SKM-1 (cell line): ENCODE measurements around the gene SLC9A8.

Experiments
- DNase-seq: peaks from one replicate; lab custom pipeline; 2025; ENCODE audit not compliant: unreplicated experiment; lab: John Stamatoyannopoulos, UW

The SLC9A8 gene

DNA sequence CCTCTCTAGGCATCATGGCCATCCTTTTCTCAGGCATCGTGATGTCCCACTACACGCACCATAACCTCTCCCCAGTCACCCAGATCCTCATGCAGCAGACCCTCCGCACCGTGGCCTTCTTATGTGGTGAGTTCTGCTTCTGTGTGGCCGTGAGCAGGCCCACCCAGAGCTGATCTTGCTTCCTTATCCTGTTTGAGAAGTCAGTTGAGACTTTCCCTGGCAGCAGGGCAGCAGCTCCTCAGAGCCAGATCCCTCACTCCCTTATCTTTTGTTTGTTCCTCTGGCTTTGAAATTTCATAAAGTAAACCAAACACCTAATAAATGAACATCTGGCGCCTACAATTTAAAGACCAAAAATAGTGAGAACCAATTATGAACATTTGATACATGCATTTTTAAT, 62.1 kb downstream of the SLC9A8 start:
- DNase-seq = no peak

DNA sequence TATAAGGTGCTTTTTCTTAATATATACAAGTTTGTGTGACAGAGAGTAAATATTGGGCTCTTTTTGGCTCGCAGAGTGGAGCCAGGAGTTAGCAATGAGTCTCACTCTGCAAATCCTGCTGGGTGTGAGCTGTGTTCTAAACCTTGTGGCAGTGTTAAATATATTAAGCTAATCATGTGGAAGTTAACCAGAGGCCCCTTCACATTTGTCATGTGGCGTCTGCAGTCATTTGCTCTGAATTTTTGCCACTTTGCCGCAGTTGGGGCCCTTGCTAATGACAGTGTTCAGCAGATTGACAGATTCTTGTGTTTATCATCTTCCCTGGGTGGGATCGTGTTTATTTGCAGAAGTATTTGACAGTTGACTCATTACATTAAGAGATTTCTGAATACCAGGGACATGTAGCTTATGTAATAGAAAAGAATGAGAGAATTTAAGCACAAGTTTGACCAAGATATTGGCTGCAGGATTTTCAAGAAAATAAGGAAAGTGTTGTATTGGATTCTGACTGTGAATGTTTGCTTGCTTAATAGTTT, 64.8 kb downstream of the SLC9A8 start:
- DNase-seq = no peak

DNA sequence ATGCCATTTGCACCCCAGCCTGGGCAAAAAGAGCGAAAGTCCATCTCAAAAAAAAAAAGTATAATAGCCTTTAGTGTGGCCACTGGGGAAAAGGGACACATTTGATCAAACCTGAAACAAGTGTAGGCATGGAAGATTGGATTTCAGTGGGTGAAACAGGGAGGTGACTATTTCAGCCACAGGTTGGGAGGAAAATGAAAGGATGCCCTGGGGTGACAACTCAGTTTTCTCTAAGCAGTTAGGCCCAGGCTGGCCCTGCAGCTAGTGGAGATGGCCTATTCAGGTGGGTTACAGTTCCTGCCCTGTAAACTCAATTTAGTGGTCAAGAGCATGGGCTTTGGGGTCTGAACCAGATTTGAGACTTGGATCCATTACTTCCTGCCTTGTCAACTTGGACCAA, 66.3 kb downstream of the SLC9A8 start:
- DNase-seq = no peak

DNA sequence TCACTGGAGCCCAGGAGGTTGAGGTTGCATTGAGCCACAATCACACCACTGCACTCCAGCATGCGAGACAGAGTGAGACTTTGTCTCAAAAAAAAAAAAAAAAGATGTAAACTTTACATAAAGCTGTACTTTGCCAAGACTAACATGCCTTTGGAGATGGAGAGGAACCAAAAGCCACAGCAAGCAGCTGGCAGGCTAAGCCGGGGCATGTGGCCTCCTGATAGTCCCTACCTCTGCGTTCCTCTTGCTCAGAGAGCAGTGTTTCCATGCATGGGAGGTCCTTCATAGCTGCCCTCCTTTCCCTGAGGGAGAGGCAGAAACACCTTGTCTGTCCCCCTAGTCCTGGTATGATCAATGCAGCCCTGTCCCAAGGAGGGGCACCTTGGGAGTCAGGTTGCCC, 67.5 kb downstream of the SLC9A8 start:
- DNase-seq = no peak

DNA sequence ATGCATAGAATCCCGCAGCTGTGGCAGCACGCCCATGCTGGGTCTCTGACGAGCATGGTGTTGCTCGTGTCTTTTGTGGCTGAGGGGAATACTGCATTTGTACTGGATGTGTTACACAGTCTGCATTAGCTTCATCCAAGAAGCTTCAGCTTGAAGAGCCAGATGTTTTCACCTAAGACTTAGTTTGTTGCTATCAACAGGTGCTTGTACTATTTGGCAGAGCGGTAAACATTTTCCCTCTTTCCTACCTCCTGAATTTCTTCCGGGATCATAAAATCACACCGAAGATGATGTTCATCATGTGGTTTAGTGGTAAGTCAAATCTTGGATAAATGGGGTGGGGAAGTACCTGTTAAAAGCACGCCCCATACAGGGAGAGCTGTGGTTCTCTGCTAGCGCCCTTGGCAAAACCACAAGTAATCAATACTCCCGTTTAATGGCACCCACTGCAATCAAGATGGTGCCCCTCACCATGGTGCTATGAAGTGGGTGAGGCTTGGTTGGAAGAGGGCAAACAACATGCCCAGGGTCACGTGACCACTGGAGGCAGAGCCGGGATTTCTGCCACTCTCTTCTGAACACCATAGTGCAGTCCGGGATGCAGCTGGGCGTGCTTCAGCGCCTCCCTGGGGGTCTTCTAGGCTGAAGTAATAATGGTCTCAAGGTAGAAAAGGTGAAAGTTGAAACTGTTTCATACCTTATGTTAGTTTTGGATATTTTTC, 68.3 kb downstream of the SLC9A8 start:
- DNase-seq = no peak

DNA sequence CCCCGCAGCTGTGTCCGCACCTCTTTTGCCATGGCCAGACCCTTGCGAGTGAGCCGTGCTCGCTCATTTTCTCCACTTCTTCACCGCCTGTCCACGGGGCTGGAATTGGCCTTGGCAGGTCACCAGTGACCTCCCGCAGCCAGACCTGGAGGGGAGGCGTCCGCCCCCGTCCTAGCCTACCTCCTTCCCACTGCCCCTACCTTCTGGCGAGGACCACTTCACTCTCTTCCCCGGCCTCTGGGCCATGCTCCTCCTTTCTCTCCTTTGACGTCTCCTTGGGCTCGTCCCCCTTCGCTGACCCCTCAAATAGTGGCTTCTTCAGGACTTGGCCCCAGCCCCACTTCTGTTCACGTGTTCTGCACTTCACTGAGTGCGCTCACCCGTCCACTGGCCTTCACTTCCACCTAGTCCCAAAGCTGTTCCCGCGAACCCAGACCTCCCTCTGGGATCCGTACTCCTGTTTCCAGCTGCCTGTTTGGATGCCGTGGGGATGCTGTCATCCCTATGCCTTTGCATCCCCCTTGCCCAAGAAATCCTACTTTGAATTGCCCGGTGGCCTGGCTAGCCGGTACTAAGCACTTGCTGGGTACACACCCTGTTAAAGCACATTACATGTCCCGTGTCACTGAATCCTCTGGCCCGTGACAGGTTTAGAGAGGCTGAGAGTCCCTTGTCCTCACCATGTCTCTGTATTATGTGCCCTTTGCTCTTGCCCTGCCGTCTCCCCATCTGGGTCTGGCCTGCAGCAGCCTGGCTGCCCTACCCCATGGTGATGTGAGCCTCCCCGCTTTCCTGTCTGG, 69.7 kb downstream of the SLC9A8 start:
- no peak for DNase-seq

DNA sequence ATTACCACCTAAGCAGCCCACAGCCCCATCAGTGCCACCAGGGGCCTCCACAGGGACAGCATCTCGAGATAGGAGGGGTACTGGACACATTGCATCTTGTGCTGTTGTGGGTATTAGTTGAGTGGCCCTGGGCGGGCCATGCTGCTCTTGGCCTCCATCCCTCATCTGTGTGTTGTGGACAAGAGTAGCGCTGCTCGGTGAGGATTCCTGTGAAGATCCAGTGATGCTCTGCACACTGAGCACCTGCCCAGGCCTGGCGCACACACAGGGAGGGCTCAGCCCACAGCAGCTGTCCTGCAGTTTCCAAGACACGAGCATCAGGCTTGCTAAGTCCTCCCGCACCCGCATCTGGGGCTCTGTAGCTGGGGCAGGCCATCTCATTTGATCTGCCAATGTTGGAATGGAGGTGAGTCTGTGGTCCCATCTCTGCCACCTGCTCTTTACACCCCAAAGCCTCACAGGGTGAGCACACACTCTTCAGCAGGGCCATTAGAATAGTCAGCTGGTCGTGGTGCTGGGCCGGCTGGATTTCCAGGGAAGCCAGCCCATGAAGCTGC, 70.7 kb downstream of the SLC9A8 start:
- no peak for DNase-seq

DNA sequence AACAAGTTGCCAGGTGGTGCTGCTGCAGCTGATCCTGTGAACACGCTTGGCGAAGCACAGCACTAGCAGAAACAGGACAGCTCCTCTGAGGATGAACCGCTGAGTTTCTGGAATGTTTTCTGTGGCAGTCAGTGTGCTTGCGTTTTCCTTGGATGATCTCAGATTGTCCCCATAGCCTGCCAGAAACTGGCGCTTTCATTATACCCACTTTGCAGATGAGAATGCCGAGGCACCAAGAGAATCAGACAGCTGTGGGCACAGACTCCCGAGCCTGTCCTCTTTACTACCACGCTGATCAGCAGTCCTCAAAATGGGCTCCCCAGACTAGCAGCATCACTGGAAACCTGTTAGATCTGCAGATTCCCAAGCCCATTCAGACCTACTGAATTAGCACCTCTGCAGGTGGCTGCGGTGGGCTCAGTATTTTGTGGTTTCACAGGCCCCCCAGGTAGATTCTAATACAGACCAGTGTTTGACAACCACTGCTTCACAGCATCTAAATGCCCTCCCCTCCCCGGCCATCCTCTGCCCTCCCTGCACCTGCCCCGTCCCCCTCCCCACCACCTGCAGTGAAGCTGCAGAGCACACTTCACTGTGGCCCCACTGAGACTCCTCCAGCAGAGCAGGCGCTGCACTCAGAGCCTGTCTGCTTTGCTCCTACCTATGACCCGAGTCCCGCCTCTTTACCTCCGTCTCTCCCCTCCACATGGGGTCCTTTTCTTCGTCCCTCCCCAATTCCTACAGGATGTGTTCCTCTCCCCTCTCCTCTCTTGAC, 73.1 kb downstream of the SLC9A8 start:
- DNase-seq = no peak

DNA sequence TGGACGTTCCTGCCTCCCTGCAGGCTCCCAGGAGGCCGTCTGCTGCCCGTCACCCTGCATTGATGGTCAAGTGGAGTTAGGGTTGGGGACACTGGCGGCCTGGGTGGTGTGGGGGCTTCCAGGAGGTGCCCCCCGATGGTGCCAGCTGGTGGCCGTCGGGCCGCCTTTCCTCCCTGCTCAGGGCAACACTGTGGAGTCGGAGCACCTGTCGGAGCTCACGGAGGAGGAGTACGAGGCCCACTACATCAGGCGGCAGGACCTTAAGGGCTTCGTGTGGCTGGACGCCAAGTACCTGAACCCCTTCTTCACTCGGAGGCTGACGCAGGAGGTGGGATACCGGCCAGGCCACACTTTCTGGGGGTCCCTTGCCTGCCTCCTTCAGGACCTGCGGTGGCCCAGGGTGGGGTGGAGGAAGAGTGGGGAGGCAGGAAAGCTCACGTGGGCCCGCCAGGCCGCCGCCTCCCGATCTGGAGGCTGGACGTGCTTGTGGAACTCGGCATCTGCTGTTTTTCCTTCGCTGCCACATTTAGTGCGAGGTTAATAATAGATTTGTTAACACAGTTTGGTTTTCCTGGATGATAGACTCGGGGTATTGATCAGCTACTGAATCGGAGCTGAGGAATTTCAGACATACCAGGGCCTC, 74.1 kb downstream of the SLC9A8 start:
- DNase-seq = no peak

DNA sequence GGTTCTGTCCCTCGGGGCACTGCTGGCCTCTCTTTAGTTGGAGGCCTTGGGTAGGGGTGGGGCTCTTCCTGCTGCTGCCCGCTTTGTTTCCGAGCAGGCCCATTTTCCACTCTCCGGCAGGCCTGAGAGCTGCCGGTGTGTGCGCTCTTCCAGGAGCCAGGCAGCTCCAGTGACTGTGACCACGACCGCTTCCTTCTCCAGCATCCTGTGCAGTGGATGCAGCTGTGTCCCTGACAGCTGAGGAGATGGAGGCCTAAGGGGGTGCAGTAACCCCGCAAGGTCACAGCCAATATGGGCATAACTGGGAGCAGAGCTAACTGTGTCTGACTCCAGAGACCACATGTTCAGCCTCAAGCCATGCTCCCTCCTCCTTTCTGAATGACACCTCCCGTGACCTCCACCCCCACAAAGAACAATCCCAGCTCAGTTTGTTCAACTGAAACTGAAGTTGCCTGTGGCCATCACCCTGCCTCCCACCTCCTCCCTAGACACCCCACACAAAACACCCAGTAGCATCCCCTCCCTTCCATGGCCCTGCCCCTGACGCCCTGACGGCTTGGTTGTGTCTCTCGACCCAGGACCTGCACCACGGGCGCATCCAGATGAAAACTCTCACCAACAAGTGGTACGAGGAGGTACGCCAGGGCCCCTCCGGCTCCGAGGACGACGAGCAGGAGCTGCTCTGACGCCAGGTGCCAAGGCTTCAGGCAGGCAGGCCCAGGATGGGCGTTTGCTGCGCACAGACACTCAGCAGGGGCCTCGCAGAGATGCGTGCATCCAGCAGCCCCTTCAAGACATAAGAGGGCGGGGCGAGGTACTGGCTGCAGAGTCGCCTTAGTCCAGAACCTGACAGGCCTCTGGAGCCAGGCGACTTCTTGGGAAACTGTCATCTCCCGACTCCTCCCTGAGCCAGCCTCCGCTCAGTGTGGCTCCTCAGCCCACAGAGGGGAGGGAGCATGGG, 74.9 kb downstream of the SLC9A8 start:
- DNase-seq = no peak

DNA sequence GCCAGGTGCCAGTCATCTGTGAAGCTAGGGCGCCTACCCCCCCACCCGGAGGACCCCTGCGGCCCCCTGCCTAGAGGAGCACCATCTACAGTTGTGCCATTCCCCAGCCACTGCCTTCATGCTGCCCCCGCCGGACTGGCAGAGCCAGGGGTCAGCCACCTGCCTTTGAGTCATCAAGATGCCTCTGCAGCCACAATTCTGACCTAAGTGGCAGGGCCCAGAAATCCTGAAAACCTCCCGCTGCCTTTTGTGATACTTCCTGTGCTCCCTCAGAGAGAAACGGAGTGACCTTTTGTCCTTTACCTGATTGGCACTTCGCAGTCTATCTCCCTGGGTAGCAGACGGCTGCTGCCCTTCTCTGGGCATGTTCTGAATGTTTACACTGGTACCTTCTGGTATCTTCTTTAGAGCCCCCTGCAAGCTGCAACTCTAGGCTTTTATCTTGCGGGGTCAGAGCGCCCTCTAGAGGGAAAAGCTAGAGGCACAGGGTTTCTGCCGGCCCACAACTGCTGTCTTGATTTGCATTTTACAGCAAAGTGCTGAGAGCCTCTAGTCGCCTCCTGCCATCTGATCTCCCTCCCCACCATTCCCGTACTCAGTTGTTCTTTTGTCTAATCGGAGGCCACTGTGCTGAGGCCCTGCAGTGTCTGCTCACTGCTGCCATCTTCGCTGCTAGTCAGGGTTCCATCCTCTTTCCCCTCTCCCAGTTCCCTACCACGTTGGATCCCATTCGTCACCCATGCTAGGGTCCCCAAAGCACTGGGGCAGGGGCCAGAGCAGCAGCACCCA, 75.8 kb downstream of the SLC9A8 start:
- DNase-seq = peak; percentile 23

DNA sequence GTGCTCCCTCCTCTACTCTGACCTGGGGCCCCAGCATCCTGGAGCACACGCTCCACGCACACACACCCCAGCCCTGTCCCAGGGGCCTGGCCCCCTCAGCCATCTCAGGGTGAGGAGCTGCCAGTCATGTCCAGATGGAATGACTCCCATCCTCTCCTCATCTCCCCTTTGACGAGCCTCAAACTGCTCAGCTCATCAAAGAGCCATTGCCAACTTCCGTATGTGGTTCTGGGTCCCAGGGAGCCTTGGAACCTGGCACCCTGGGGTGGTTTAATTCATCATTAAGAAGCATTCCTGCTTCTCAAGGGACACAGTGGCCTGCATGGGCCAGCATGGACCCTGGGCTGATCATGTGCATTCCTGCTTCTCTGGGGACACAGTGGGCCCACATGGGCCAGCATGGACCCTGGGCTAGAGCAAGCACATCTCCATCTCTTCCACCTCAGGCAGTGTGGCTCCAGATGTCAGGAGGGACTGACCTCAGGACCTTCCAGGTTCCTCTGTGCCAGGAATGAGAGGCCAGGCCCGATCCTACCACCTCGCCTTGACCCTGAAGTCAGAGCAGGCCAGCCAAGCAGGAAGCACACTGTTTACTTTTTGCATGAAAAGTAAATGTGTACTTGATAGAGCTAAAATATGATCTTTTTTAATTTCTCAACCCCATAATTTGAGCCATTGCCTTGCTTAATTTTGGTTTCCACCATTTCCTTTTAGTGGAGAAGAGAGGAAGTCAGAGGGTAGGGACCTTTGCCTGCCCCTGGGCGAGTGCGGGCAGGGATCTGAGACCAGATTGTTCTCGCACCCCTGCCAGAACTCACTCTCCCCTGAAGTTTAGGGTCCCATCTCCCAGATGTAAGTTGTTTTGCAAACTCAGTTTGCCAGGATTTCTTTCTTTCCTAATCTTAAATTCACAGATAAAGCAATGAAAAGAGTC, 76.6 kb downstream of the SLC9A8 start:
- no peak for DNase-seq

DNA sequence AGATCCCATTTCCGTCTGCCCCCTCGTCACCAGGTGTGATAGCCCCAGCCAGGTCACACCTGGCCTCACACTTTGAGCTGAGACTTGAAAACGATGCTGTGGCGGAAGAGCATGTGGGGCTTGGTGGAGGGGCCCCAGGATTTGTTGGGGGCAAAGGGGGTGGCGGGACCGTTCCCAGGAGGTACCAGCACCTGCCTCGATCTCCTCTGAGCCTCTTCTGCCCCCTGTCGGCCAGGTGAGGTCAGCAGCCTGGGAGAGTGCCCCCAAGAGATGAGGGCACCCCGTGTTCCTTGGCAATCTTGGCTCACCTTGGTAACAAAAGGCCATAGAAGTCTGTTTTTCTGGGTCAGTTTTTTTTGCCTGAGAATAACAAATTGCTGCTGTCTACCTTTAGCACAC, 77.3 kb downstream of the SLC9A8 start:
- DNase-seq = no peak

DNA sequence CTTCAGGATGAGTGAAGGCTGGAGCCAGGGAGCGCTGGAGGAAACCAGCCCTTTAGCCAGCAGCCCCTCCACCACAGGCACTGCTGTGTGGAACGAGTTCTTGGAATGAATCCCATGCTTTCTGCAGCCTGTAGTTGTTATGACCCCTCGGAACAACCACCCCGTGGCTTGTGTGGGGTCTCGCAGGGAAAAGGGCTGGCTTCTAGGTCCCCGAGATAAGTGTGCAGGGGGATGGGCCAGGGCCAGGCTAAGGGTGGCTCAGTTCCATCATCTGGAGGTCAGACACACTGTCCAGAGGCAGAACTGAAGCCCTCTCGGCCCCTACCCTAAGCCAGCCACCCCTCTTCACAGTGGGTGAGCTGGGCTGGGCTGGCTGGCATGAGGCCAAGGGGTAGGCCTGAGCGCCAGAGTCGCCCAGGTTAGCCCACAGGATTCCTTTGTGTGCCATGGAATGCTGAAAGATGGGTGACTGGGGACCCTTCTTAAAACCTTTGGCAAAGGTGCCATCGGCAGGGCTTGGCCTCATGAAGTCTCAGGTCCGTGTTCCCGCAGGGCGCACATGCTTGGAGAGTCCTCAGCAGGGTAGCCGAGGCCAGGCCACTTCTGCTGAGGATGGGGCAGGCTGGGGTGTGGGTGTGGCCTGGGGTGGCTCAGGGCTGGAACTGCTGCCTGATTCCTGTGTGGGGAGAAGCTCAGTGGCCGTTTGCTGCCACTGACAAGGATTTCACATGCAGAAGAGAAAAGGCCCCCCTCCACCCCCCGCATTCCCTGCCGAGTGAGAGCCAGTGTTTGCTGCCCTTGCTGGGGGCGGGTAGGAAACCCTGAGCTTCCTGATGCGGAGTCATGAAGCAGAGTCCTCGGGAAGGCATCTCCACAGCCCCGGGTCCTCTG, 78.1 kb downstream of the SLC9A8 start:
- DNase-seq = no peak

DNA sequence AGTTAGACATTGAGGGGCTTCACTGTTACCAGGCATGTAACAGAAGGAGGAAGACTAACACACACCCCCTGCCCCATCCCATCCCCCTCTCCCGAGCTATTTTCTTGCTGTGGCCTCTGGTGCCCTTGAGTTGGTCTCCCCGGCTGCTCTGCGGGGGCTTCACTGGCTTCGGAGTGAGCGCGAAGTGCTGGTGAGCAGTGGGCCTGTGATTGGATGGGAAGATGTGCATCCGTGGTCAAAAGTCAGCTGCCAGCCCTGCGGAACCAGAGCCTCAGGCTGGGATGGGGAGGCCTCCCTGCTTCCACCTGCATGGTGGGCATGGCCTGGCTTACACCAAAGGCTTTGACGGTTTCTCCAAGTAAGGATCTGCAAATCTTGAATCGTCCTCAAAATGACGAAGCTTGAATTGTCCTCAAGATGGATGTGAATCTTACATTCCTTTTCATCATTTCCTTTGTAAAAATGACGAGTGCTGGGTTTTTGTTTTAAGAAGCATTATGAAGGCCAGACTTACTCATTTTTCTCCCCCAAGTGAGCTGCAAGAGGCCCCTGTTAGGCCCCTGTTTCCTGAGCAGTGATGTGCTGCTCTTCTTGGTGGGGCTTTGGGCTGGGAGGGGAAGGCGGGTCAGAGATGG, 79.0 kb downstream of the SLC9A8 start:
- no peak for DNase-seq

DNA sequence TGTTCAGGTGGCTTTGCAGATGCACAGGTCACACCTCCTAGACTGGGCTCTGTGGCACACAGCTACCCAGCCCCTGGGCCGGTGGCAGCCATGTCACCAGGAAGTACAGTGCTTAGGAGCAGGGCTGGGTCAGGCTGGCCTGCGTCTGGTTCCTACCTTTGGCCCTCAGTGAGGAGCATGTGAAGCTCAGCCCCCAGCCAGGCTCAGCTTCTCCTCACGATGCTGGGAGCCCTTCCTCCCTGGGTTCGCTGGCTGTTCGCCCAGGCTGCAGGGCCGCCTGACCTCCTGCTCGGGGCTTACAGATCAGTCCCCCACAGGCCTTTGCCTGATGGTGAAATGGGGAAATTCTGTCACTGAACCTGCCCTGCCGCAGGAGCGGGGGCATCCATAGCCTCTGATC, 79.6 kb downstream of the SLC9A8 start:
- no peak for DNase-seq
